T-helper 2 cell (primary cell): ENCODE results near the gene HPDL.
"Not testable (repeated sequence)": the region's sequence is repeated elsewhere in the genome, so short reads cannot be mapped to it uniquely, and the experiment has no call there.

Experiments
- DNase-seq, 5 experiments: peaks; one replicate each; pipeline versions ENCODE4 v3.0.0 to v3.0.0-alpha.2; 2012 to 2022

The HPDL gene

GRCh38 chr1:45354838-45355237 is 28.1 kb downstream of the HPDL start:
- DNase-seq: no peak

GRCh38 chr1:45355683-45356082 is 29.0 kb downstream of the HPDL start:
- no peak for DNase-seq

DNA sequence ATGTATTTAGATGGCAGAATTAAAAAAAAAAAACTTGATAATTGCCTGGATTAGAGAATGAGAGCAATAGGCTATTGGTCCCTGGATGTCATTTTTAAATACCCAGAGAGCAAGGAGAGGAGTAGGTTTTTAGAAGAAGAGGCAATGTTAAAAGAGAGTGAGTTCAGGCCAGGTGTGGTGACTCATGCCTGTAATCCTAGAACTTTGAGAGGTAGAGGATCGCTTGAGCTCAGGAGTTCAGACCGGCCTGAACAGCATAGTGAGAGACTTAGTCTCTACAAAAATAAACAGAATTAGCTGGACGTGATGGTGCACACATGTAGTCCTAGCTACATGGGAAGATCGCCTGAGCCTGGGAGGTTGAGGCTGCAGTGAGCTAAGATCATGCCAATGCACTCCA is 29.5 kb downstream of the HPDL start:
- no peak for DNase-seq

DNA sequence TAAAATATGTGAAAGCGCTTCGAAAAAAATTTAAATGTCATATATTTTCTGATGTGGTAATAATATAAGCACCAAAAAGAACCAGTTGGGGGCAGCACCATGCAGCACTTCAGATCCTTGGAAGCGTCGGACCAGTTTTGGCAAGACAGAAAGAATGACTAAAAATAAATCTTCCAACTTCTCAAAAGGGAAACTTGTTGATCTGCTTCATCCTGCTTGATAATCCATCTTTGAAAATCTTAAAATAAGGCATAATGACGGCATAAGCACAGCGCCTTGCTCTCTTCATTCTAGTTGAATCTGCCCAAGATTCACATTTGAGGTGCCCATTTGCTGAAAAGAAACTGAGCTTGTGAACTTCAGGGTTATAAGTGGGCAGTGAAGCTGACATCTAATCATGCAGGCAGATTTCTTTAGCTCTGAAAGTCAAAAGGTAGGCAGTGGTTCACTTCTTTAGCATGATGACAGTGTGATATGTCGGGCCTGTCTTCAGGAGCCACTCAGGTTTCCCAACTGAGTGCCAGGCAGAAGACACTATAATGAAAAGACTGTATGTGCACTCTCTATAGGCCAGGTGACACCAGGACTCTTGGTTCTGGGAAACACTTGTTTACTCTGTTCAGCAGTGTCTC is 33.3 kb downstream of the HPDL start:
- DNase-seq: peak in 3 of 5 experiments; percentile 15 to 63 (median 18)

DNA sequence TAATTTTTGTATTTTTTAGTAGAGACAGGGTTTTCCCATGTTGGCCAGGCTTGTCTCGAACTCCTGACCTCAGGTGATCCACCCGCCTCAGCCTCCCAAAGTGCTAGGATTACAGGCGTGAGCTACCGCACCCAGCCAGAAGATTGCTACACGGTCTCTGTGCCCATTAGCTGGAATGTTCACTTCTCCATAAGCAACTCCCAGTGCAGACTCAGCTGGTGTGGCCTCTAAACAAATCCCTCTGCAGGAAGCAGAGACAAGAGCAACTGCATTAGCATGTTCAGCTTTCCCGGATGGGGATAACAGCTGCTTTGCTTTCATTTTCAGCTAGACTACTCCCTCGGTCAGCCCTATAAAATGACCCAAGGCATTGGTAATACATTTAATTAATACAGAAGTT is 34.3 kb downstream of the HPDL start:
- DNase-seq: not testable (repeated sequence)

DNA sequence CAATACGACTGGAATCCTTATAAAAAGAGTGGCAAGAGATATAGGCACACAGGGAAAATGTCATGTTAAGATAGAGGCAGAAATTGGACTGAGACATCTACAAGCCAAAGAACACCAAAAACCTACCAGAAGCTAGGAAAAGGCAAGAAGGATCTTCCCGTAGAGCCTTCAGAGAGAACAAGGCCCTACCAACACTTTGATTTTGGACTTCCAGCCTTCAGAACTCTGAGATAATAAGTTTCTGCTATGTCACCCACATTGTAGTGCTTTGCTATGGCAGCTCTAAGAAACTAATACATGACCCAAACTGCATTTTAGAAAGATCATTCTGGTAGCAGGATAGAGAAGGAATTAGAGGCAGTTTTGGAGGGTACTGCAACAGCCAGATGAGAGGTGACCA is 37.6 kb downstream of the HPDL start:
- DNase-seq: no peak

- DNase-seq: no peak
Observed at GRCh38 chr1:45365051-45365450, 38.4 kb downstream of the HPDL start.

- no peak for DNase-seq
Observed at GRCh38 chr1:45370575-45370974, 43.9 kb downstream of the HPDL start.

GRCh38 chr1:45373573-45373972 is 46.9 kb downstream of the HPDL start:
- DNase-seq: no peak

- no peak for DNase-seq
Observed at GRCh38 chr1:45375104-45376090, 48.7 kb downstream of the HPDL start.

DNA sequence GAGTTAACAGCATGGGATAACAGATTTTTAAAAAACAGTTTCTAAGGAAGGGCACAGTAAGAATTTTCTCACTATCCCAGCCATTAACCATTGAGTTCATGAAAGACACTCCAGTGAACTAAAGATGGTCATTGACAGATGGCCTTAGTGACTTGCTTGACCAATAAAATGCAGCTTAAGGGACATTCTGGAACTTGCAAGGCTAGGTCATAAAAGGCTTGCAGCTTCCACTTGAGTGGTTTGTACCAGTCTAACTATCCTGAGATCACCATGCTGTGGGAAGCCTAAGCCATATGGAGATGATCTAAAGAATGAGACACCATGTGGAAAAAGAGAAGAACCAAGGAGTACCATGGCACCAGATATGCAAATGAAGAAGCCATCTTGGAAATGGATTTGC is 51.5 kb downstream of the HPDL start:
- no peak for DNase-seq
